ENCODE data around the gene TBL1X.

- no peak for TF ChIP-seq CTCF (conservative IDR thresholded peaks at IDR 0.05)
- TF ChIP-seq ZFX (IDR thresholded peaks at IDR 0.05) = no peak
Observed at GRCh38 chrX:9581771-9582385, 117.0 kb downstream of the TBL1X start.
